Prostate gland (tissue), 2 donors: Measurements from ENCODE around the gene TTC33. TPM values are rescaled to one million over a fixed set of nuclear protein-coding genes. Genes with fewer than 3 reads are reported as not detected.

Source experiments
- DNase-seq: peaks from one replicate; pipeline ENCODE4 v3.0.0-alpha.2; 2019; ENCODE audit warnings: low spot score
- H3K27ac ChIP-seq, 2 donors: fragments of 200-600 bp; sonication (generic); 2 replicates each; pipeline ENCODE4 v1.5.1; 2017 to 2019
- H3K27me3 ChIP-seq: fragments of 200-600 bp; sonication (generic); replicated peaks from 2 replicates; pipeline ENCODE4 v1.5.1; 2019; ENCODE audit not compliant: insufficient read depth
- H3K36me3 ChIP-seq, 2 donors: fragments of 200-600 bp; sonication (generic); 1 replicate in 1 of 2; 2 replicates in 1 of 2; pipeline versions ENCODE4 v1.5.1 to v1.8.1; 2017 to 2019
- H3K4me1 ChIP-seq: fragments of 200-600 bp; sonication (generic); replicated peaks from 2 replicates; pipeline ENCODE4 v1.5.1; 2019
- H3K4me3 ChIP-seq, 2 donors: fragments of 200-600 bp; sonication (generic); 2 replicates each; pipeline ENCODE4 v1.5.1; 2017 to 2019
- H3K9me3 ChIP-seq: fragments of 200-600 bp; sonication (generic); 2 replicates; pipeline ENCODE4 v1.5.1; 2017
- POLR2A ChIP-seq: fragments of 450-650 bp; IDR thresholded peaks from one replicate; pipeline ENCODE4 v1.6.1; 2016; ENCODE audit warnings: antibody characterized with exemption, mild to moderate bottlenecking
- POLR2AphosphoS5 ChIP-seq: sonication (generic); formaldehyde crosslinking; IDR thresholded peaks from one replicate; pipeline ENCODE4 v1.6.1; 2017; ENCODE audit warnings: antibody characterized with exemption
- WGBS: methylation state at CpG from one replicate; pipeline ENCODE4 v1.1.5; 2018; 5-methylcytosine and 5-hydroxymethylcytosine counted together
- intact Hi-C: fragments of 100-400 bp; cut with DNase I; formaldehyde crosslinking; loops from one replicate; pipeline ENCODE4 v1.14.2; 2022
- total RNA-seq, 2 donors: library from RNA; depleted of rRNA; stranded (reverse); fragments of >200 nt; gene quantifications; one replicate each; pipeline ENCODE4 v1.1.0, GENCODE V29; 2016
- TF ChIP-seq, protein P1 (sequence below), 4 experiments: fragments of 200-600 bp in 2 of 4; fragments of 450-650 bp in 2 of 4; sonication (generic) in 2 of 4; IDR thresholded peaks; 1 replicate in 3 of 4; 2 replicates in 1 of 4; pipeline ENCODE4 v1.5.1; 2016 to 2019; ENCODE audit warnings: antibody characterized with exemption in 4 of 4, mild to moderate bottlenecking in 2 of 4, moderate library complexity in 2 of 4

The TTC33 gene
- total RNA-seq, 2 donors from 2014 or later, result 11.9 to 17.6 TPM

DNA sequence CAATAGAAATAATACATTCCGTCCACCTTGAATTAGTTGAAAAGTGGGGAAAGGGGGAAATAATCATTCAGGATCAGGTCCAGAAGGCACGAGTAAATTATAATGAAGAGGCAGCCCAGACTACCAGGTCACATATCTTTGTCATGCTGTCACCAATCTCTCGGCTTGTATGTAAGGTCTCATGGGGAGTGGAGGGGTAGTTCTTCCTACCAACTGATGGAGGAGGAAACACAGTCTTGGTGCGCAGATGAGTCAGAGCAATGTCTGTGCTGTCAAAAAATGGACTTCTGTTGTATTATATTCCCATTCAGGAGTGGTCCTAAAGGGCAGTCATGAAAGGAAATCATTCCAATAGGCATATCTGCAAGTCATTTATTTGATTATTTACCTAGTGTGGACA, 240.3 kb downstream of the TTC33 start:
- 84% methylated on average over 4 of the region's 4 CpGs for WGBS
- TF ChIP-seq POLR2A (no peak), POLR2AphosphoS5 (no peak)
- TF ChIP-seq, protein P1, sequence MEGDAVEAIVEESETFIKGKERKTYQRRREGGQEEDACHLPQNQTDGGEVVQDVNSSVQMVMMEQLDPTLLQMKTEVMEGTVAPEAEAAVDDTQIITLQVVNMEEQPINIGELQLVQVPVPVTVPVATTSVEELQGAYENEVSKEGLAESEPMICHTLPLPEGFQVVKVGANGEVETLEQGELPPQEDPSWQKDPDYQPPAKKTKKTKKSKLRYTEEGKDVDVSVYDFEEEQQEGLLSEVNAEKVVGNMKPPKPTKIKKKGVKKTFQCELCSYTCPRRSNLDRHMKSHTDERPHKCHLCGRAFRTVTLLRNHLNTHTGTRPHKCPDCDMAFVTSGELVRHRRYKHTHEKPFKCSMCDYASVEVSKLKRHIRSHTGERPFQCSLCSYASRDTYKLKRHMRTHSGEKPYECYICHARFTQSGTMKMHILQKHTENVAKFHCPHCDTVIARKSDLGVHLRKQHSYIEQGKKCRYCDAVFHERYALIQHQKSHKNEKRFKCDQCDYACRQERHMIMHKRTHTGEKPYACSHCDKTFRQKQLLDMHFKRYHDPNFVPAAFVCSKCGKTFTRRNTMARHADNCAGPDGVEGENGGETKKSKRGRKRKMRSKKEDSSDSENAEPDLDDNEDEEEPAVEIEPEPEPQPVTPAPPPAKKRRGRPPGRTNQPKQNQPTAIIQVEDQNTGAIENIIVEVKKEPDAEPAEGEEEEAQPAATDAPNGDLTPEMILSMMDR (IDR thresholded peaks at IDR 0.05), result no peak
- intact Hi-C loops, result no loop called here
- Histone ChIP-seq H3K4me1 (no peaks in the 10 kb centered on the region), H3K36me3 (no peaks in the 10 kb centered on the region), H3K27me3 (no peaks in the 10 kb centered on the region), H3K27ac (no peak overlapping the region), H3K9me3 (no peaks in the 10 kb centered on the region), H3K4me3 (no peak overlapping the region)
- DNase-seq, result no peak

- TF ChIP-seq POLR2AphosphoS5, result no peak
- TF ChIP-seq, protein P1 (IDR thresholded peaks at IDR 0.05), result no peak
- TF ChIP-seq POLR2A, result no peak
- H3K4me3 ChIP-seq, result no peak overlapping the region
- intact Hi-C loops, result no loop called here
- no peaks in the 10 kb centered on the region for H3K4me1 ChIP-seq
- DNase-seq, result no peak
- H3K27ac ChIP-seq, result no peak overlapping the region
- H3K36me3 ChIP-seq, result no peaks in the 10 kb centered on the region
- 83% methylated on average over 5 of the region's 5 CpGs for WGBS
- no peaks in the 10 kb centered on the region for H3K9me3 ChIP-seq
- no peaks in the 10 kb centered on the region for H3K27me3 ChIP-seq
These were observed 240.8 kb downstream of the TTC33 start for GRCh38 chr5:40514976-40515375.

- H3K4me3 ChIP-seq, result no peak overlapping the region
- WGBS, result 97% methylated on average over 1 of the region's 1 CpG
- H3K9me3 ChIP-seq, result no peaks in the 10 kb centered on the region
- no peaks in the 10 kb centered on the region for H3K27me3 ChIP-seq
- H3K4me1 ChIP-seq, result no peaks in the 10 kb centered on the region
- H3K27ac ChIP-seq, result no peak overlapping the region
- intact Hi-C loops, result no loop called here
- DNase-seq, result no peak
- TF ChIP-seq POLR2A, result no peak
- TF ChIP-seq, protein P1 (IDR thresholded peaks at IDR 0.05), result no peak
- no peak for TF ChIP-seq POLR2AphosphoS5
- no peaks in the 10 kb centered on the region for H3K36me3 ChIP-seq
These were observed 244.0 kb downstream of the TTC33 start for GRCh38 chr5:40511801-40512200.

DNA sequence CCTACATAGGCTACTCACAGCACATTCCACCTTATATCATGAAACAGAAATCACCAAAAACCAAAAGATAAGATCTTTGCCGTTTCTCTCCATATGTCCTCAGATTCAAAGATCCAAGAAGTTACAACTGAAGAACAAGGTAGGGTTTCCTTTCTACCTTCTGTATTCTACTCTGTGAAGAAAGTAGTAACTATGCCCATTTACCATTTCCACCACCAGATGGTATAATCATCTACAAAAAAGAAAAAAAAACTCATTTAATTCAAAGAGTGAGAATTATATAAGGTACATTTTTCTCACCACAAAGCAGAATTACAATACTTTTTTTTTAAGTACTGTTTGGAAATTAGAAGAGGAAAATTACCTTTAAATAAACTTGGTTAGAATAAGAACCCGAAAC, 248.7 kb downstream of the TTC33 start:
- Histone ChIP-seq H3K4me1 (no peaks in the 10 kb centered on the region), H3K27ac (no peak overlapping the region), H3K4me3 (no peak overlapping the region), H3K27me3 (no peaks in the 10 kb centered on the region), H3K9me3 (no peaks in the 10 kb centered on the region), H3K36me3 (no peaks in the 10 kb centered on the region)
- TF ChIP-seq POLR2A, result no peak
- intact Hi-C loops, result no loop called here
- no peak for DNase-seq
- WGBS, result 39% methylated on average over 2 of the region's 2 CpGs

GRCh38 chr5:40505031-40505430, 250.7 kb downstream of the TTC33 start:
- Histone ChIP-seq H3K27me3 (no peaks in the 10 kb centered on the region), H3K9me3 (no peaks in the 10 kb centered on the region), H3K27ac (no peak overlapping the region), H3K4me3 (no peak overlapping the region), H3K36me3 (no peaks in the 10 kb centered on the region), H3K4me1 (no peaks in the 10 kb centered on the region)
- intact Hi-C loops, result no loop called here
- no peak for DNase-seq
- TF ChIP-seq, protein P1 (IDR thresholded peaks at IDR 0.05), result no peak
- no peak for TF ChIP-seq POLR2AphosphoS5
- TF ChIP-seq POLR2A, result no peak
- 67% methylated on average over 4 of the region's 4 CpGs for WGBS
